ENCODE results near the gene NHEJ1.

GRCh38 chr2:219059725-219060682 lies 100.6 kb downstream of the NHEJ1 start:
- TF ChIP-seq, protein P1, sequence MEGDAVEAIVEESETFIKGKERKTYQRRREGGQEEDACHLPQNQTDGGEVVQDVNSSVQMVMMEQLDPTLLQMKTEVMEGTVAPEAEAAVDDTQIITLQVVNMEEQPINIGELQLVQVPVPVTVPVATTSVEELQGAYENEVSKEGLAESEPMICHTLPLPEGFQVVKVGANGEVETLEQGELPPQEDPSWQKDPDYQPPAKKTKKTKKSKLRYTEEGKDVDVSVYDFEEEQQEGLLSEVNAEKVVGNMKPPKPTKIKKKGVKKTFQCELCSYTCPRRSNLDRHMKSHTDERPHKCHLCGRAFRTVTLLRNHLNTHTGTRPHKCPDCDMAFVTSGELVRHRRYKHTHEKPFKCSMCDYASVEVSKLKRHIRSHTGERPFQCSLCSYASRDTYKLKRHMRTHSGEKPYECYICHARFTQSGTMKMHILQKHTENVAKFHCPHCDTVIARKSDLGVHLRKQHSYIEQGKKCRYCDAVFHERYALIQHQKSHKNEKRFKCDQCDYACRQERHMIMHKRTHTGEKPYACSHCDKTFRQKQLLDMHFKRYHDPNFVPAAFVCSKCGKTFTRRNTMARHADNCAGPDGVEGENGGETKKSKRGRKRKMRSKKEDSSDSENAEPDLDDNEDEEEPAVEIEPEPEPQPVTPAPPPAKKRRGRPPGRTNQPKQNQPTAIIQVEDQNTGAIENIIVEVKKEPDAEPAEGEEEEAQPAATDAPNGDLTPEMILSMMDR (IDR thresholded peaks at IDR 0.05), result no peak
- no peak for TF ChIP-seq POLR2A (IDR thresholded peaks at IDR 0.05)
